ENCODE data around the gene DDX11.
"Not testable (repeated sequence)": the region's sequence is repeated elsewhere in the genome, so short reads cannot be mapped to it uniquely, and the experiment has no call there.

Gene DDX11

GRCh38 chr12:31110263-31110662 is 36.6 kb downstream of the DDX11 start:
- H2AFZ ChIP-seq (ENCODE audit: low read length, unreplicated experiment); H3K4me1 ChIP-seq (ENCODE audit: control insufficient read depth, insufficient read depth, low read length, unreplicated experiment); H3K27me3 ChIP-seq (ENCODE audit: insufficient read depth, low read length); H3K4me3 ChIP-seq (ENCODE audit: low read depth, low read length); H3K27ac ChIP-seq (ENCODE audit: low read depth, low read length); H3K79me2 ChIP-seq (ENCODE audit: control insufficient read depth, insufficient read depth, low read length, unreplicated experiment); H3K36me3 ChIP-seq (ENCODE audit: insufficient read depth, low read length): not testable (repeated sequence)

DNA sequence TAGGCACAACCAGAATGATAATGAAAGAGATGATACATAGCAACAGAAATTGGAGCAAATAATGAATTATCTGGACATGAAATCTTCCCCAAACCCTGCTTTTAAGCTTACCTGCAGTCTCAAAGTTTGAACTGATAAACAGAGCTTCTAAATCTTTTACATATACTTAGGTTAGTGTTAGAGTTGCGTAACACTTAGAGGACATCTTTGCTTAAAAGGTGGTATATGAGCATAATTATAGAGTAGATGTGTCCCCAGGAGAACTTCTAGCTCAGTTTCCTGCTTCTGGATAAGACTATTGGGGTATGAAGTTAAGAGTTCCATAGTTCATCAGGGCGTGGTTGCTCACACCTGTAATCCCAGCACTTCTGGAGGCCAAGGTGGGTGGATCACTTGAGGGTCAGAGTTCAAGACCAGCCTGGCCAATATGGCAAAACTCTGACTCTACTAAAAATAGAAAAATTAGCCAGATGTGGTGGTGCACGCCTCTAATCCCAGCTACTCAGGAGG is 41.5 kb downstream of the DDX11 start:
- H3K27ac ChIP-seq (ENCODE audit: low read depth, low read length); H3K4me3 ChIP-seq (ENCODE audit: low read depth, low read length): not testable (repeated sequence)

DNA sequence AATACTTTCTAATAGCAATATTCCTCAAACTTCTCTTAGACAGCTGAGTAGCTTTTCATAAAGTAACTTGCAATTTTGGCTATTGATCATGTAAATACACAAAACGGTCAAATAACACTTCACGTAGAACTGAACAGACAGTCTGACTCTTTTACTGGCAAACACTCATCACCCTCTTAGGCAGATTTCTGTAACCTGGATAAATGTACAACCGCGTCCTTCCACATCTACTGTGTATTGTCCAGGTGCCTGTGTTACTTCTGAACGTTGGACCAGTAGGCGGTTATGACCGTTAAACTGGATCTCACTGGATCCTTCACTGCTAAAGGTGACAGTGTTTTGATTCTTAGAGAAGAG is 43.2 kb downstream of the DDX11 start:
- H3K36me3 ChIP-seq (ENCODE audit: insufficient read depth, low read length); H3K4me1 ChIP-seq (ENCODE audit: control insufficient read depth, insufficient read depth, low read length, unreplicated experiment); H3K27ac ChIP-seq (ENCODE audit: low read depth, low read length); H2AFZ ChIP-seq (ENCODE audit: low read length, unreplicated experiment); H3K79me2 ChIP-seq (ENCODE audit: control insufficient read depth, insufficient read depth, low read length, unreplicated experiment): not testable (repeated sequence)
- H3K4me3 ChIP-seq (ENCODE audit: low read depth, low read length) = peak overlapping the region; percentile 75; the same call in 1 of the 2 replicates
- peaks cover 34% of the 10 kb centered on the region for H3K27me3 ChIP-seq (ENCODE audit: insufficient read depth, low read length)

More for the DNA sequence above, 41.5 kb downstream of the DDX11 start:
- not testable (repeated sequence) for H2AFZ ChIP-seq (ENCODE audit: low read length, unreplicated experiment); H3K4me1 ChIP-seq (ENCODE audit: control insufficient read depth, insufficient read depth, low read length, unreplicated experiment); H3K79me2 ChIP-seq (ENCODE audit: control insufficient read depth, insufficient read depth, low read length, unreplicated experiment); H3K36me3 ChIP-seq (ENCODE audit: insufficient read depth, low read length)
- peaks cover 30% of the 10 kb centered on the region for H3K27me3 ChIP-seq (ENCODE audit: insufficient read depth, low read length)

DNA sequence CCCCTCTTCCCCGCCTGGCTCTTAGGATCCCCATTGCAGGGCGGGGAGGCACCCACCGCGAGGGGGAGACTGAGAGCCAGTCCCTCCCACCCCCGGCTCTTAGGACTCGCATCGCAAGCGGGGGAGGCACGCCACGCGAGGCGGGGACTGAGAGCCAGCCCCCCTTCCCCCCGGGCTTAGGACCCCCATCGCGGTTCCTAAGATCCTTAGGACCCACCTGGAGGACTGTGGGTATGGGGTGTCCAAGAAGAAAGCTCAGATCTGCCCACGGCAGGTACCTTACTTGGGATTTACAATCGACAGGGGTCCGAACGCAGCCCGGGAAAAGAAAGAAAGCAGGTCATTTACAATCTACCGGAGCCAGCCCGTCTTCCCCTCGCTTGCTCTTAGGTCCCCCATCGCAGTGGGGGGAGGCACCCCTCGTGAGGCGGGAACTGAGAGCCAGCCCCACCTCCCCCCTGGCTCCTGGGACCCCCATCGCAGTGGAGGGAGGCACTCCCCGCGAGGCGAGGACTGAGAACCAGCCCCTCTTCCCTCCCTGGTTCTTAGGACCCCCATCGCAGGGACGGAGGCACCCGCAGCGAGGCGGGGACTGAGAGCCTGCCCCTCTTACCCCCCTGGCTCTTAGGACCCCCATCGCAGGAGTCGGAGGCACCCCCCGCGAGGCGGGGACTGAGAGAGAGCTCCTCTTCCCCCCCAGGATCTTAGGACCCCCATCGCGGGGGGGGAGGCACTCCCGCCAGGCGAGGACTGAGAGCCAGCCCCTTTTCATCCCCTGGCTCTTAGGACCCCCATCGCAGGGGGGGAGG is 43.7 kb downstream of the DDX11 start:
- peak overlapping the region; percentile 66 for H2AFZ ChIP-seq (ENCODE audit: low read length, unreplicated experiment)
- no peaks in the 10 kb centered on the region for H3K36me3 ChIP-seq (ENCODE audit: insufficient read depth, low read length)
- H3K4me3 ChIP-seq (ENCODE audit: low read depth, low read length) = peak overlapping the region; percentile 75
- no peak overlapping the region for H3K27ac ChIP-seq (ENCODE audit: low read depth, low read length)
- H3K27me3 ChIP-seq (ENCODE audit: insufficient read depth, low read length) = peaks cover 34% of the 10 kb centered on the region
- peaks cover 5% of the 10 kb centered on the region for H3K4me1 ChIP-seq (ENCODE audit: control insufficient read depth, insufficient read depth, low read length, unreplicated experiment)
- H3K79me2 ChIP-seq (ENCODE audit: control insufficient read depth, insufficient read depth, low read length, unreplicated experiment) = no peaks in the 10 kb centered on the region

GRCh38 chr12:31118347-31119191 is 44.9 kb downstream of the DDX11 start:
- Histone ChIP-seq H2AFZ (ENCODE audit: low read length, unreplicated experiment) (no peak overlapping the region), H3K4me3 (ENCODE audit: low read depth, low read length) (0 out of 2 replicates have a peak overlapping the region, but pooled peaks have one; percentile 3), H3K79me2 (ENCODE audit: control insufficient read depth, insufficient read depth, low read length, unreplicated experiment) (no peaks in the 10 kb centered on the region), H3K36me3 (ENCODE audit: insufficient read depth, low read length) (no peaks in the 10 kb centered on the region), H3K4me1 (ENCODE audit: control insufficient read depth, insufficient read depth, low read length, unreplicated experiment) (peaks cover 5% of the 10 kb centered on the region), H3K27me3 (ENCODE audit: insufficient read depth, low read length) (peaks cover 34% of the 10 kb centered on the region), H3K27ac (ENCODE audit: low read depth, low read length) (no peak overlapping the region)

DNA sequence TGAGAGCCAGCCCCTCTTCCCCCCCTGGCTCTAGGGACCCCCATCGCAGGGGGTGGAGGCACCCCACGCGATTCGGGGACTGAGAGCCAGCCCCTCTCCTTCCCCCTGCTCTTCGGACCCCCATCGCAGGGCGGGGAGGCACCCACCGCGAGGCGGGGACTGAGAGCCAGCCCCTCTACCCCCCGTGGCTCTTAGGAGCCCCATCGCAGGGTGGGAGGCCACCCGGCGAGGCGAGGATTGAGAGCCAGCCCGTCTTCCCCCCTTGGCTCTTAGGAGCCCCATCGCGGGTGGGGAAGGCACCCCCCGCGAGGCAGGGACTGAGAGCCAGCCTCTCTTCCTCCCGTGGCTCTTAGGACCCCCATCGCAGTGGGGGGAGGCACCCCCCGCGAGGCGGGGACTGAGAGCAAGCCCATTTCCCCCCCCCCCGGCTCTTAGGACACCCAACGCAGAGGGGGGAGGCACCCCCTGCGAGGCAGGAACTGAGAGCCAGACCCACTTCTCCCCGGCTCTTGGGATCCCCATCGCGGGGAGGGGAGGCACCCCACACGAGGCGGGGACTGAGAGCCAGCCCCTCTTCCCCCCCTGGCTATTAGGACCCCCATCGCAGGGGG is 45.6 kb downstream of the DDX11 start:
- H3K27me3 ChIP-seq (ENCODE audit: insufficient read depth, low read length) = peaks cover 34% of the 10 kb centered on the region
- no peak overlapping the region for H3K4me3 ChIP-seq (ENCODE audit: low read depth, low read length)
- no peak overlapping the region for H2AFZ ChIP-seq (ENCODE audit: low read length, unreplicated experiment)
- H3K27ac ChIP-seq (ENCODE audit: low read depth, low read length) = no peak overlapping the region
- no peaks in the 10 kb centered on the region for H3K36me3 ChIP-seq (ENCODE audit: insufficient read depth, low read length)
- peaks cover 5% of the 10 kb centered on the region for H3K4me1 ChIP-seq (ENCODE audit: control insufficient read depth, insufficient read depth, low read length, unreplicated experiment)
- no peaks in the 10 kb centered on the region for H3K79me2 ChIP-seq (ENCODE audit: control insufficient read depth, insufficient read depth, low read length, unreplicated experiment)

DNA sequence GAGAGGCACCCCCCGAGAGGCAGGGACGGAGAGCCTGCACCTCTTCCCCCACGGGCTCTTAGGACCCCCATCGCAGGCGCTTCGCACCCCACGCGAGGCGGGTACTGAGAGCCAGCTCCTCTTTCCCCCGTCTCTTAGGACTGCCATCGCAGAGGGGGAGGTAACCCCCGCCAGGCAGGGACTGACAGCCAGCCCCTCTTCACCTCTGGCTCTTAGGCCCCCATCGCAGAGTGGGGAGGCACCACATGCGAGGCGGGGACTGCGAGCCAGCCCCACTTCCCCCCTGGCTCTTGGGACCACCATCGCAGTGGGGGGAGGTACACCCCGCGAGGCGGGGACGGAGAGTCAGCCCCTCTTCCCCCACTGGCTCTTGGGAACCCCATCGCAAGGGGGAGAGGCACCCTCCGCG is 46.1 kb downstream of the DDX11 start:
- Histone ChIP-seq H3K4me3 (ENCODE audit: low read depth, low read length) (no peak overlapping the region), H3K79me2 (ENCODE audit: control insufficient read depth, insufficient read depth, low read length, unreplicated experiment) (no peaks in the 10 kb centered on the region), H3K4me1 (ENCODE audit: control insufficient read depth, insufficient read depth, low read length, unreplicated experiment) (peaks cover 5% of the 10 kb centered on the region), H2AFZ (ENCODE audit: low read length, unreplicated experiment) (no peak overlapping the region), H3K36me3 (ENCODE audit: insufficient read depth, low read length) (no peaks in the 10 kb centered on the region), H3K27me3 (ENCODE audit: insufficient read depth, low read length) (peaks cover 34% of the 10 kb centered on the region), H3K27ac (ENCODE audit: low read depth, low read length) (no peak overlapping the region)

DNA sequence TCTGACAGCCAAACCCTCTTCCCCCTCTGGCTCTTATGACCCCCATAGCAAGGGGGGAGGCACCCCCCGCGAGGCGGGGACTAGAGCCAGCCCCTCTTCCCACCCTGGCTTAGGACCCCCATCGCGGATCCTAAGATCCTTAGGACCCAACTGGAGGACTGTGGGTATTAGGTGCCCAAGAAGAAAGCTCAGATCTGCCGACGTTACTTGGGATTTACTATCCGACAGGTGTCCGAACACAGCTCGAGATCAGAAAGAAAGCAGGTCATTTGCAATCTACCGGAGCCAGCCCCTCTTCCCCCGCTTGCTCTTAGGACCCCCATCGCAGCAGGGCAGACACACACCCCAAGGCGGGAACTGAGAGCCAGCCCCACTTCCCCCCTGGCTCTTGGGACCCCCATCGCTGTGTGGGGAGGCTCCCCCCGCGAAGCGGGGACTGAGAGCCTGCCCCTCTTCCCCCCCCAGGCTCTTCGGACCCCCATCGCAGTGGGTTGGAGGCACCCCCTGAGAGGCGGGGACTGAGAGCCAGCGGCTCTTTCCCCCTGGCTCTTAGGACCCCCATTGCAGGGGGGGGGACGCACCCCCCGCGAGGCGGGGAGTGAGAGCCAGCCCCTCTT is 46.8 kb downstream of the DDX11 start:
- no peak overlapping the region for H3K4me3 ChIP-seq (ENCODE audit: low read depth, low read length)
- no peaks in the 10 kb centered on the region for H3K36me3 ChIP-seq (ENCODE audit: insufficient read depth, low read length)
- peaks cover 34% of the 10 kb centered on the region for H3K27me3 ChIP-seq (ENCODE audit: insufficient read depth, low read length)
- H2AFZ ChIP-seq (ENCODE audit: low read length, unreplicated experiment) = no peak overlapping the region
- H3K27ac ChIP-seq (ENCODE audit: low read depth, low read length) = no peak overlapping the region
- H3K4me1 ChIP-seq (ENCODE audit: control insufficient read depth, insufficient read depth, low read length, unreplicated experiment) = peaks cover 5% of the 10 kb centered on the region
- H3K79me2 ChIP-seq (ENCODE audit: control insufficient read depth, insufficient read depth, low read length, unreplicated experiment) = no peaks in the 10 kb centered on the region

GRCh38 chr12:31121022-31121728 is 47.5 kb downstream of the DDX11 start:
- H3K4me1 ChIP-seq (ENCODE audit: control insufficient read depth, insufficient read depth, low read length, unreplicated experiment); H3K79me2 ChIP-seq (ENCODE audit: control insufficient read depth, insufficient read depth, low read length, unreplicated experiment); H3K27ac ChIP-seq (ENCODE audit: low read depth, low read length); H2AFZ ChIP-seq (ENCODE audit: low read length, unreplicated experiment); H3K4me3 ChIP-seq (ENCODE audit: low read depth, low read length); H3K36me3 ChIP-seq (ENCODE audit: insufficient read depth, low read length): not testable (repeated sequence)
- H3K27me3 ChIP-seq (ENCODE audit: insufficient read depth, low read length) = peaks cover 33% of the 10 kb centered on the region

- Histone ChIP-seq H3K79me2 (ENCODE audit: control insufficient read depth, insufficient read depth, low read length, unreplicated experiment) (no peaks in the 10 kb centered on the region), H3K4me3 (ENCODE audit: low read depth, low read length) (no peak overlapping the region), H2AFZ (ENCODE audit: low read length, unreplicated experiment) (no peak overlapping the region), H3K36me3 (ENCODE audit: insufficient read depth, low read length) (no peaks in the 10 kb centered on the region), H3K27me3 (ENCODE audit: insufficient read depth, low read length) (peaks cover 28% of the 10 kb centered on the region), H3K4me1 (ENCODE audit: control insufficient read depth, insufficient read depth, low read length, unreplicated experiment) (peaks cover 3% of the 10 kb centered on the region), H3K27ac (ENCODE audit: low read depth, low read length) (no peak overlapping the region)
These were observed 48.8 kb downstream of the DDX11 start for GRCh38 chr12:31122481-31122880.

Measured in ACC112 (cell line).